Upper lobe of left lung (tissue), 6 donors: ENCODE measurements around the gene STAB2. TPM values are rescaled to one million over a fixed set of nuclear protein-coding genes. Genes with fewer than 3 reads are reported as not detected.

ENCODE experiments used
- ATAC-seq, 2 donors: fragments of 200-7000 bp; cut with Tn5 transposase; one replicate each; pipeline ENCODE4 v1.9.1; 2022; ENCODE audit warnings: mild to moderate bottlenecking in 2 of 2, moderate library complexity in 2 of 2; ENCODE audit not compliant: low FRiP score in 2 of 2
- DNase-seq, 2 donors: peaks; one replicate each; pipeline ENCODE4 v3.0.0-alpha.2; 2019 to 2020
- H3K27ac ChIP-seq, 4 donors: fragments of 200-600 bp; sonication (generic); one replicate each; pipeline ENCODE4 v1.5.1; 2016 to 2019
- H3K27me3 ChIP-seq, 4 donors: fragments of 200-600 bp; sonication (generic); one replicate each; pipeline ENCODE4 v1.5.1; 2017 to 2019
- H3K36me3 ChIP-seq, 4 donors: fragments of 200-600 bp; sonication (generic); one replicate each; pipeline ENCODE4 v1.5.1; 2016 to 2019
- H3K4me1 ChIP-seq, 4 donors: fragments of 200-600 bp; sonication (generic); one replicate each; pipeline ENCODE4 v1.5.1; 2018 to 2019
- H3K4me3 ChIP-seq, 4 donors: fragments of 200-600 bp; sonication (generic); one replicate each; pipeline ENCODE4 v1.5.1; 2017 to 2019; ENCODE audit warnings: mild to moderate bottlenecking in 2 of 4, moderate library complexity in 1 of 4
- H3K9me3 ChIP-seq, 4 donors: fragments of 200-600 bp; sonication (generic); one replicate each; pipeline ENCODE4 v1.5.1; 2018 to 2019
- POLR2A ChIP-seq, 4 donors: fragments of 450-650 bp; IDR thresholded peaks; one replicate each; pipeline ENCODE4 v1.5.1; 2016 to 2017; ENCODE audit warnings: antibody characterized with exemption in 4 of 4, mild to moderate bottlenecking in 2 of 4
- POLR2AphosphoS5 ChIP-seq, 2 donors: sonication (generic); formaldehyde crosslinking; IDR thresholded peaks; one replicate each; pipeline ENCODE4 v1.5.1; 2017; ENCODE audit warnings: antibody characterized with exemption in 2 of 2
- WGBS, 2 donors: methylation state at CpG; one replicate each; pipeline ENCODE4 v1.1.5; 2017 to 2018; 5-methylcytosine and 5-hydroxymethylcytosine counted together
- small RNA-seq, 4 donors: library from RNA; depleted of rRNA; stranded (forward); fragments of <200 nt; gene quantifications; one replicate each; pipeline ENCODE3, GENCODE V24; 2016
- total RNA-seq, 6 donors: library from RNA; depleted of rRNA in 4 of 6; stranded (reverse); fragments of >200 nt in 4 of 6; gene quantifications; one replicate each; pipeline versions ENCODE4 v1.1.0 to v1.2.1, GENCODE V29; 2016 to 2021
- donor health status: DM: no; HTN: no; CAD: no; lungs with moderate emphysema.
- donor health status: DM: no; HTN: yes; CAD: no; lungs with severe emphysema.

Gene STAB2
- total RNA-seq, 6 donors from 2014 or later, result 0.10 to 2.4 (median 0.22) TPM; not detected in 1

DNA sequence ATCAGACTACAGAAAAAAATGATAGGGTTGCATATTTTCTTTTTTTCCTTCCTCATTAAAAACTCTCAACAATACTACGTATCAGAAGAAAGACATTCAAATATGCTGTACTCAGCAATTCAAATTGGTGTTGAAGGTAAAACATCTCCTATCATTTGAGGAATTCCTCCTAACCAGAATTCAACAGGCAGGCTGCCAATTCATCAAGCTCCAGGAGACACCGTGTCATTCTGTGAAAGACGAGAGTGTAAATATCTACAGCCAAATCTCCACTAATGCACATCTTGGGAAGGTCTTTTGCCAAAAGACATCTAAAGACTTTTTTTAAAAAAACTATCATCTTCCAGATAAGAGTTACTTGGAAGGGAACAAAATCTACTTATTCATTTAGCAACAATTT, 227.4 kb downstream of the STAB2 start:
- Histone ChIP-seq H3K27ac (no peak overlapping the region), H3K36me3 (no peaks in the 10 kb centered on the region), H3K4me1 (no peaks in the 10 kb centered on the region), H3K27me3 (no peaks in the 10 kb centered on the region), H3K4me3 (no peak overlapping the region), H3K9me3 (no peaks in the 10 kb centered on the region)
- 55 to 59% methylated on average over 3 of the region's 3 CpGs for WGBS, 2 donors
- ATAC-seq, result no peak
- TF ChIP-seq POLR2AphosphoS5 (IDR thresholded peaks at IDR 0.05) (no peak), POLR2A (IDR thresholded peaks at IDR 0.05) (no peak)
- no peak for DNase-seq

Small RNA genes within 50 kb of the gene (small RNA-seq; reads per million reads assigned to genes)
- gene RF00096, result 0 reads per million in 4 donors

Other genes starting within 250 kb of the STAB2 start
- not detected for gene C12orf42, start 91.3 kb upstream of the STAB2 start, total RNA-seq